H7 (cell line): ENCODE results near the gene CNBD2. TPM values are rescaled to one million over a fixed set of nuclear protein-coding genes. Genes with fewer than 3 reads are reported as not detected.
"Not testable (repeated sequence)": the region's sequence is repeated elsewhere in the genome, so short reads cannot be mapped to it uniquely, and the experiment has no call there.

Source experiments
- DNase-seq: peaks from one replicate; pipeline ENCODE4 v3.0.0; 2012
- H3K27me3 ChIP-seq: 2 replicates; pipeline ENCODE4 v1.6.0; 2011; ENCODE audit warnings: mild to moderate bottlenecking, low read length; ENCODE audit not compliant: control insufficient read depth, insufficient read depth
- H3K36me3 ChIP-seq: replicated peaks from 2 replicates; pipeline ENCODE4 v1.5.1; 2011; ENCODE audit warnings: low read length; ENCODE audit not compliant: control insufficient read depth, insufficient read depth
- H3K4me3 ChIP-seq: 2 replicates; pipeline ENCODE4 v1.5.1; 2011; ENCODE audit warnings: low read depth, mild to moderate bottlenecking, control low read depth, low read length, moderate library complexity; ENCODE audit not compliant: insufficient read depth
- total RNA-seq: library from RNA; depleted of rRNA; stranded (reverse); fragments of >200 nt; shearing (Covaris generic); gene quantifications from 2 replicates; pipeline ENCODE4 v1.2.3, GENCODE V29; 2014

Gene CNBD2
- total RNA-seq, 1 experiment from 2014 or later = 6.0 TPM

DNA sequence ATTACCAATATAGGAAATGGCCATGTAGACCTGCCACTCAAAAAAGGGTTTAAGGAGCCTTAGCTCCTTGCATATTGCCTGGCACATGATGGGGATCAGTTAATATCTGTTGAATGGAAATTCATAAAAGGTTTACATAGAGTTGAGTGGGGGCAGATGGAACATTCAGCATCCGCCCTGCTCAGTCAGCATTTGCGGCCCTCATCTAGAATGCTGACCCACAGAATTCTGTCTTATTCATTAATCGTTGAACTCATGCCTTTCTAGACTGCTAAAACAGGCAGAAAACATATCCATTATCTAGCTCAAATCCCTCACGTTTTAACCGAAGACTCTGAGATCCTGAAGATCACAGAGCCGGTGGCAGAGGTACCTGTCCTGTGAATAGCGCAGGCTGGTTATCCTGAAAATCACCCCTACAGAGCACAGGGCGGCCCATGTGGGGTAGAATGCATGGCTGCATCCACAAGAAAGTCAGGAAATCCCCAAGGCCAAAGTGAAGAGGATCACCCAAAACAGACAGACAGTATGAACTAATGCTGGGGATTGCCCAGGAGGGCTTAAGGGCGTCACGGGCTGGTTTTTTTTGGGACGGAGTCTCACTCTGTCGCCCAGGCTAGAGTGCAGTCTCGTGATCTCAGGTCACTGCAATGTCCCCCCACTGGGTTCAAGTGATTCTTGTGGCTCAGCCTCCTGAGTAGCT lies 59.9 kb downstream of the CNBD2 start:
- DNase-seq = no peak
- Histone ChIP-seq H3K4me3 (no peak overlapping the region), H3K36me3 (no peaks in the 10 kb centered on the region), H3K27me3 (no peaks in the 10 kb centered on the region)

DNA sequence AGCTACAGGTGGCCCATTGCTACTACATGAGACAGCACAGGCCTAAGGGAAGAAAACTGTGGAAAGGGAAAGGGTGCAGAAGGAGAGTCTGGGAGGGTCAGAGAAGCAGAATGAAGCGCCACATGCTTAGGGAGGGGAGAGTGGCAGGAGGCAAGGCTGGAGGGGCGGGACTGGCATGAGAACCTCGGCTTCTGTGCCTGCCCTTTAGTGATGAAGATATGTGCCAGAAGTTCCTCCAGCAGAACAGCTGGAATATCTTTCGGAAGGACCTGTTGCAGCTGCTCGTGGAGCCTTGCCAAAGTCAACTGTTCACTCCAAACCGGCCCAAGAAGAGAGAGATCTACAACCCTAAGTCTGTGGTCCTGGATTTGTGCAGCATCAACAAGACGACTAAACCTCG lies 61.8 kb downstream of the CNBD2 start:
- Histone ChIP-seq H3K4me3 (no peak overlapping the region), H3K36me3 (no peaks in the 10 kb centered on the region), H3K27me3 (no peaks in the 10 kb centered on the region)
- DNase-seq = no peak

DNA sequence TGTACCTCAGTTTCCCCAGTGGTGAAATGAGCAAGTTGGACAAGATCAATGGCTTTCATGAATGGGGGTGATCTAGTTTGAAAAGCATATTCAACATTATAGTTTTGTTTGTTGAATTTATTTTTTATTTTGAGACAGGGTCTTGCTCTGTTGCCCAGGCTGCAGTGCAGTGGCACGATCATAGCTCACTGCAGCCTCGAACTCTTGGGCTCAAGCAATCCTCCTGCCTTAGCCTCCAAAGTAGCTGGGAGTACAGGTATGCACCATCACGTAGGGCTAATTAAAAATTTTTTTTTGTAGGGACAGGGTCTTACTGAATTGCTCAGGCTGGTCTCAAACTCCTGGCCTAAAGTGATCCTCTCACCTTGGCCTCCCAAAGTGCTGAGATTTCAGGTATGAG lies 63.4 kb downstream of the CNBD2 start:
- Histone ChIP-seq H3K36me3 (no peaks in the 10 kb centered on the region), H3K4me3 (no peak overlapping the region), H3K27me3 (no peaks in the 10 kb centered on the region)
- no peak for DNase-seq

DNA sequence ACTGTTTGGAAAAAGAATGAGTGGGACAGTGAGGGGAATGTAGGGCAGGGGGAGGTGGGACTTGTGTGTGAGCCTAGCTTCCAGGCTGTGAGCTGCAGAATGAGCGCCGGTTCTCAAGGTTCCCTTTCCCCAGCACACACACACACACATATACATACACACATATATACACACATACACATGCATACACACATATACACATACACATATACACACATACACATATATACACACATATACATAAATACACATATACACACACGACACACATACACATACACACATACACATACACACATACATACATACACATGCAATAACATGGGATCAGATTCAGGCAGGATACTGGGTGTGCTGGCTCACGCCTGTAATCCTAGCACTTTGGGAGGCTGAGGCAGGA lies 66.5 kb downstream of the CNBD2 start:
- no peak for DNase-seq
- H3K27me3 ChIP-seq = no peaks in the 10 kb centered on the region
- H3K4me3 ChIP-seq = no peak overlapping the region
- no peaks in the 10 kb centered on the region for H3K36me3 ChIP-seq

DNA sequence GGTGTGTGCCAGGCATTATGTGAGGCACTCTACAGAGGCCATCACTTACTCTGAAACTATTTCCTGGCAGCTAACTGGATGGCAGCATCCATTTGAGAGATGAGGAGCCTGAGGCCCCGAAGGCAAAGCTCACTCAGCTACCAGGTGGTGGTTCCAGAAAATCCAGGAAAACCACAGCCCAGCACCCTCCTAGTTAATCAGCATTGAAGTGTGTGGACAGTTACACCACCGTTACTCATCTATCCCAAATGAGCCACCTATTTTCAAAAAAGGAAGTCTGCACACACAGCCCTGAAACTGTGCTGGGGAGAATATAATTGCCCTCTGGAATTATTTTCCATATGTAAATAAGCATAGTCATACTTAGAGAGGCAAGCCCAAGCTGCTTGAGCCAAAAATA lies 67.4 kb downstream of the CNBD2 start:
- no peak for DNase-seq
- Histone ChIP-seq H3K27me3 (no peaks in the 10 kb centered on the region), H3K36me3 (no peaks in the 10 kb centered on the region), H3K4me3 (no peak overlapping the region)

DNA sequence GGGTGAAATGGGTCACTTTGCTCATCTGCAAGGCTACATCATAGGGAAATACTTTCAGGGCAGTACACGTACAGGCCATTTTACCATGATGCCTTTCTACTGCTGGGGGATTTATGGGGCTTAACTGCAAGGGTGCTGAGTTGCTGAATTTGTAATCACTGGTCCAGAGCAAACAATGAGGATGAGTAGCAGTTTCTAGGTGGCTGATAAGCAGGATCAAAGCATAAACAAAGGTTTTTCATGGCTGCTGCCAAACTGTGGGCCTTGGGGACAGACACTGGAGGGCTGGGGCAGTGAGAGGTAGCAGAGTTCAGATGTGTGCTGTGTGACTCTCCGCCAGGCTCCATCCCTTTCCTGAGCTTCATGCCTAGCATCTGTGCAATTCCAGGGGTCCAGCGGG lies 68.3 kb downstream of the CNBD2 start:
- no peak for DNase-seq
- no peaks in the 10 kb centered on the region for H3K36me3 ChIP-seq
- no peaks in the 10 kb centered on the region for H3K27me3 ChIP-seq
- no peak overlapping the region for H3K4me3 ChIP-seq

DNA sequence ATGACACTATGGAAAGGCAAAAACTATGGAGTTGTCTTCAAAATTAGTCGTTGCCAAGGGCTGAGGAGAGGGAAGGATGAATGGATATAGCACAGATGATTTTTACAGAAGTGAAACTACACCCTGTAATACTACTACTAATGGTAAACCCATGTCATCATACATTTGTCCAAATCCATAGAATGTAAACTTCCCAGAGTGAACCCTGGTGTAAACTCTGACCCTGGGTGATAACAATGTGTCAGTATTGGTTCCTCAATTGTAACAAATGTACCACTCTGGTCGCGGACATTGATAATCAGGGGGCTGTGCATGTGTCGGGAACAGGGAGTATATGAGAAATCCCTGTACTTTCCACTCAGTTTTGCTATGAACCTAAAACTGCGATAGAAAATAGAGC lies 72.2 kb downstream of the CNBD2 start:
- Histone ChIP-seq H3K27me3 (no peaks in the 10 kb centered on the region), H3K4me3 (no peak overlapping the region), H3K36me3 (no peaks in the 10 kb centered on the region)
- DNase-seq = no peak

DNA sequence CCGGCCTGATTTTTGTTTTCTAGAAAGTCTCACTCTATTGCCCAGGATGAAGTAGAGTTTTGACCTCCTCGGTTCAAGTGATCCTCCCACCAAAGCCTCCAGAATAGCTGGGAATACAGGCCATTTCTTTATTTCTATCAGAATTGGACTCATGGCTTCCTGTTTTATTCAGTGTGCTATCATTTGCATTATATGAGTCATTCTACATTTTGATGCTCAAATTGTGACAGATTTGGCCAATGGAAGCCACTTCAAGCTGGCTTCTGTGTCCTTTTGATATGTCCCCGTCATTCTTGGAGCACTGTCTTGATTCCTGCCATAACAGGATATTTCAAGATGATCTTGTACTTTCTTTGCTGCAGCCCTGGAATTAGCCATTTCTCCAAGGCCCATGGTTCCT lies 75.1 kb downstream of the CNBD2 start:
- Histone ChIP-seq H3K4me3 (no peak overlapping the region), H3K27me3 (no peaks in the 10 kb centered on the region), H3K36me3 (no peaks in the 10 kb centered on the region)
- DNase-seq = no peak

DNA sequence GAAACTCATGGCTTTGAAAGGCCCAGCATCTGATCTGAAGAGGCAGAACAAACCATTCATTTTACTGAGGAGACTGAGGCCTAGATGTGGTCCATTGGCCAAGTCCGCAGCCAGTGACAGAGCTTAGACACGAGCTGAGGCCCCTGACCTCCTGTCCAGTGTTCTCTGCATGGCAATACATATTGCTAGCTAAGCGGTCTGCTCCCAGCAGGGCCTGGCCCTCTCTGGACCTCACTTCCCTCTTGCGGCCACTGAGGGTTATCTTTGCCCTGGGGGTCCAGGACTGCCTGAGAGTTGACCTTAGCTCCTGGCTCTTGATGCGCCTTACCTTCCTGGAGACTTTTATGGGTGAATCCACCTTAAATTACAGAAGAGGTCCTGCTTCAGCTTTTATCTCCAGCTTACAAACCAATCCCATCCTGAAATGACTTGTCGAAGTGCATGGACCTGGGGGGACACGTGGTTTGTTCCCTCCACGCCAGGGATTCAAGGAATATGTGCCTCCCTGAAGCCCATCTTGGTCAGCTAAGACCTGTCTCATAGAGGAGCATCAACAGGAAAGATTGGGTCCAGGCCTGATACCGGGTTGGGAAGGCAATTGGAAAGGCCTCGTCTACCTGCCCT lies 75.6 kb downstream of the CNBD2 start:
- Histone ChIP-seq H3K4me3 (no peak overlapping the region), H3K36me3 (no peaks in the 10 kb centered on the region), H3K27me3 (no peaks in the 10 kb centered on the region)
- no peak for DNase-seq

DNA sequence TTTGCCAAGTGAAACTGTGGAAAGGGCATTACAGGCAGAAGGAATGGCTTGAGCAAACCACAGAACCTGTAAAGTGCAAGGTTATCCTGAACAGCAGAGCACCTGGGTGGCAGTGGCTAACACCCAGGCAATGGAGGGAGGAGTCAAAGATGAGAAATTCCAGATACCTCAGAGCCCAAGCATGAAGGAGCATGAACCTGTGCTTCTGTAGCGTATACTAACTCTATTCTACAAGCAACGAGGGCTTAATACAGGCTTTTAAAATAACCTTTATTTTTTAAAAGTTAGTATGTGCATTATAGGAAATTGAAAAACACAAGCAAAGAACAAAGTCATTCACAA lies 77.0 kb downstream of the CNBD2 start:
- Histone ChIP-seq H3K36me3 (no peaks in the 10 kb centered on the region), H3K4me3 (no peak overlapping the region), H3K27me3 (no peaks in the 10 kb centered on the region)
- DNase-seq = no peak

DNA sequence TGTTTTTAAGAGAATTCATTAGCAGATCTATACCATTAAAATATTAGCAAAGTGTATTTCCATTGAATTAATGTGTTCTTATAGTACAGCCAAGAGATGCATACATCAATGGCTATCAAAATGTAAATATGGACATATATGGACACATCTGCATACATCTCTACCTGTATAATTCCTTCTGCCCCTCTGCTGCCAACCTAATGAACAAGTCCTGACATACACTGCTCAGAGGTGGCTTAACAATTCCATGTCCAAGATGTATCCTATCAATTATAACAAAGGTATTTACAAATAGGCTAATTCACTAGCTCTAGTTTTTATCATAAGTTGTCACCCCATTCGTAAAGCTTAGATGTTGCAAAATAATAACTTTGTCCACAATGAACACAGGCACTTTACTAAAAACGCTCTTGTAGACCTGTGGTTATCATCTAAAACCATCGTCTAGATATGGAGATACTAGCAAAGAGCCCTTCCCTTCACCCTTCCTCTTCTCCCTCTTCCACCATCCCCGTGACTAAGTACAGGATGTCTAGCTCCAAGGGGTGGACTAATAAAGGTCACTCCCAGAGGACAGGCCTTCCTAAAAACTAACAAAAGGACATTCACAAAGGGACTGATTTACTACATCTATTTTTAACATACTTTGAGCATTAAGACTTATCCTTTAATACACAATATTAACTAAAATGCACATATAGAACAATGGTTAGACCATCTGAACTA lies 77.8 kb downstream of the CNBD2 start:
- not testable (repeated sequence) for H3K36me3 ChIP-seq, DNase-seq, H3K27me3 ChIP-seq, H3K4me3 ChIP-seq

DNA sequence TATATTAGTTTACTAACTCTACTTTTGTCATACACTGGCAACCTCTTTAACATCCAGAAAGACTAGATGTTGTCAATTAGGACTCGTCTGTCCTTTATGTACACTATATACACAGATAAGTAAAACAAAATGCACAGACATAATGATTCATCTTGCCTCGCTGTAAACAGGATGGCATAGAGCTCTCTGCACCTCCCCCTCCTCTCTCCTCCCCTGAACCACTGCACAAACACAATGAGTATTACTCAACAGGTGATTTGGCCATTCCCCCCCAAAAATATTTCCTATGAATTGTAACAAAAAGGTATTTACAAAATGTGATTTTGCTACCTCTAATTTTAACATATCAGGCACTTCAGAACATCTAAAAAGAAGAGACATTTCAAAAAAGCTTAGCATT lies 81.0 kb downstream of the CNBD2 start:
- not testable (repeated sequence) for DNase-seq, H3K36me3 ChIP-seq, H3K27me3 ChIP-seq
- peak overlapping the region; percentile 27 for H3K4me3 ChIP-seq

DNA sequence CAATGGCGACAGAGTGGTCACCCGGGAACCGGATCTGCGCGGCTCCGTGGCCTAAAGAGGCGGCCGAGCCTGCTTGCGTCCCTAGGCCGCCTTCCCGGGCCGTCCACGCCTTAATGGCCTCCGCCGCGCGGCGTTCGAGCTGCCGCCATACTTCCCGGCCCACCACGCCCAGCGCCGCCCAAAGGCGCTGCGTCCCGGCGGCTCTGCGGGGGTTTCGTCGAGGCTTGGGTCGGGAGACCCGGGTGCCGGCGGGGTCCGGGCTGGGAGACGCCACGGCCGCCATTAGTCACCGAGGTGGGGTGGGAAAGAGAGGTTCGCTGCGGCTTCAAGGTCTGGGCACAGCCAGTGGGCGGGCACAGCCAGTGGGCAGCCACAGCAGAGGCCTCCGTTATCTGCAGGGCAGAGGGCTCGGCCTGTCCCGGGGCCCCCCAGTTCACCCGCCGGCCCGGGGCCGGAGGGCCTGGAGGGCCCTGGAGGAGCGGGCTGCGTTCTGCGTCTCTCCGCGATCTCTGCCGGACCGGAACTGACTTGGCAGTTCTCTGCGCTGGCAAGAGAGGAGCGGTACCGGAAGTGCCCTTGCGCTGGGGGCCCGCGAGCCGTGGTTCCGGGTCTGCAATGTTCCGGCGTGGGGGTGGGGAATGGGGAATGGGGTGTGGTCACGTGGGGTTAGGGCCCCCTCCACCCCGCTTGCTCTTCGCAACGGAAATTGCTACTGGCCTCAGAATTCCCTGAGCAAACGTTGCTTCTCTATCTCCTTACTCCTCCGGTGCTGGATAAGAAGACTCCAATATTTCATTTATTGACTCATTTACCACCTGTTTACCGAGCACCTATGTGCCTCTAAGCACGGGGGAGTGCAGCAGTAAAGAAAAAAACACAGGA lies 82.3 kb downstream of the CNBD2 start:
- Histone ChIP-seq H3K4me3 (peak overlapping the region; percentile 98), H3K27me3 (no peaks in the 10 kb centered on the region), H3K36me3 (no peaks in the 10 kb centered on the region)
- peak; percentile 97 for DNase-seq

DNA sequence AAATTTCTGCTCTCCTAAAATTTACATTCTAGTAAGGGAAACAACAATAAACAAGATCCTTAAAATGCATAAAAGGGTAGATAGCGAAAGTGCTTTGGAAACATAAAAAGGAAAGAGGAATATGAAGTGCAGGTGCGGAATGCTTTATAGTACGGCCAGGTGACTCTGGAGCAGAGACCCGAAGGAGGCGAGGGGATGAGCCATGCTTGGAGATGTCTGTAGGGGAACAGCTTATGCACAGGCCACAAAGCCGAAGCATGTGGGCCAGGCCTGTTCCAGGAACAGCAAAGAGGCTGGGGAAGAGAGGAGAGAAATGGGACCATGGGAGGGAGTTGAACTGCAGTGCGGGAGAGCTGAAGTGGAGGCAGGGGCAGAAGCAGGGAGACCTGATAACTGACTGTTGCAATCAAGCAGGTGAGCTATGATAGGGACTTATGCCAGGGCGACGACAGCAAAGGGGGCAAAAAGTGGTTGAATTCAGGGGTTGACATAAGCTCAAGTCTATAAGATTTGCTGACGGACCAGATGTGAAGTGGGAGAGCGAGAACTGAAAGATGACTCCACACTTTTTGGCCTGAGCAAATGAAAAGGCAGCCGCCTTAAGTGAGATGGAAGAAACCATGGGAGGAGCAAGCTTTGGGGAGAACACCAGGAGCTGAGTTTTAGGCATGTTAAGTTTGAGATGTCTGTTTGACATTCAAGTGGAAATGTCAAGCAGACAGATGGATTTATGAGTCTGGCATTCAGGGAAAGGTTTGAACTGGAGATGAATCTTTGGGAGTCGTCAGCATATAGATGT lies 83.1 kb downstream of the CNBD2 start:
- H3K36me3 ChIP-seq = no peaks in the 10 kb centered on the region
- peak; percentile 46 for DNase-seq
- peak overlapping the region; percentile 98 for H3K4me3 ChIP-seq
- no peaks in the 10 kb centered on the region for H3K27me3 ChIP-seq
